Fibroblast of skin of right biceps (primary cell): ENCODE data around the gene ARL5A.
"Not testable (repeated sequence)": the region's sequence is repeated elsewhere in the genome, so short reads cannot be mapped to it uniquely, and the experiment has no call there.

Experiments
- DNase-seq: peaks from one replicate; pipeline ENCODE4 v3.0.0-alpha.2; 2013

The ARL5A gene

DNA sequence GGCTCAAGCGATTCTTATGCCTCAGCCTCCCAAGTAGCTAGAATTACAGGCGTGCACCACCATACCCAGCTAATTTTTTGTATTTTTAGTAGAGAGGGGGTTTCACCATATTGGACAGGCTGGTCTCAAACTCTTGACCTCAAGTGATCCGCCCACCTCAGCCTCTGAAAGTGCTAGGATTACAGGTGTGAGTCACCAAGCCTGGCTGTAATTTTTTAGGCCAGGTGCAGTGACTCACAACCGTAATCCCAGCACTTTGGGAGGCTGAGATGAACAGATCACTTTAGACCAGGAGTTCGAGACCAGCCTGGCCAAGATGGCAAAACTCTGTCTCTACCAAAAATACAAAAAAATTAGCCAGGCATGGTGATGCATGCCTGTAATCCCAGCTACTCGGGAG, 33.8 kb downstream of the ARL5A start:
- not testable (repeated sequence) for DNase-seq

DNA sequence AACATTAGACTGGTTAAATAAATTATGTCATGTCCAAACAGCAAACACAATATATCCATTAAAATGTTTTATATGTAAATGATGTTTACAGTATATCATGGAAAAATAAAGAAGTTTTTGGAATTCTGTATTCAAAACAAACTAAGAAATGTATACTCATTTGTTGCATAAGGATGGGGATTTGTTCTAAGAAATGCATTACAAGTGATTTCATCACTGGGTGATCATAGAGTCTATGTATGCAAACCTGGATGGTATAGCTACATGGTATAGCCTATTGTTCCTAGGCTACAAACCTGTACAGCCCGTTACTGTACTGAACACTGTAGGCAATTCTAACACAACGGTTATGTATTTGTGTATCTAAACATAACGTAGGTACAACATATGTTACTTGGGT, 35.1 kb downstream of the ARL5A start:
- no peak for DNase-seq

DNA sequence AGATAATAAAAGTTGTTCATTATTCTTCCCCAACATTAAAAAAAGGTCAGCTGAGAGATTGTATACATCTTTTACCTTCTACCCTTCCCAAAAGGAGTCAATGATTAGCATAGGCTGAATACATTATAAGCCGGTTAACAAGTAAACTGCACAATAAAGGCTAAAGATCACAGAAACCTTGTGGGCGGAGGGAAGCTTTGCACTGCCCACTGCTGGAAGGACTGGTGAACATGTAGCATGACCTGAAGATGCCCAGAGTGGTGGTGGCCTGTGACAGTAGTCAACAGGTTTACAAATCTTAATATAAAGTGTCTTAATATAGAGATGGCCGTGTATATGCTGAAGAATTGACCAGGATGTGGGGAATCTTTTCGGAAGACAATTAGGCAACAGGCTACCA, 35.6 kb downstream of the ARL5A start:
- DNase-seq, result no peak

DNA sequence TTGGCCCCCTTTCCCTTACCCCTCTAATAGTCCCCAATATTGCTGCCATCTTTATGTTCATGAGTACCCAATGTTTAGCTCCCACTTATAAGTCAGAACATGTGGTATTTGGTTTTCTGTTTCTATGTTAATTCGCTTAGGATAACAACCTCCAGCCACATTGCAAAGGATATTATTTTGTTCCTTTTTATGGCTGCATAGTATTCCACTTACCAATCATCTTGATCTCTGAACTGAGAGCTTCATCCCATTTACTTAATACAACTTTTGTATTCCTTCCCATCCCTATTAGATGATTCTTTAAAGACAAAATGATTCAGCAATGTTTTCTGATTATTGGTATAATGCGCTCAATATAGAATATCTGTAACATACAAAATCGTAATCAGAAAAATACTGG, 36.7 kb downstream of the ARL5A start:
- DNase-seq, result no peak

DNA sequence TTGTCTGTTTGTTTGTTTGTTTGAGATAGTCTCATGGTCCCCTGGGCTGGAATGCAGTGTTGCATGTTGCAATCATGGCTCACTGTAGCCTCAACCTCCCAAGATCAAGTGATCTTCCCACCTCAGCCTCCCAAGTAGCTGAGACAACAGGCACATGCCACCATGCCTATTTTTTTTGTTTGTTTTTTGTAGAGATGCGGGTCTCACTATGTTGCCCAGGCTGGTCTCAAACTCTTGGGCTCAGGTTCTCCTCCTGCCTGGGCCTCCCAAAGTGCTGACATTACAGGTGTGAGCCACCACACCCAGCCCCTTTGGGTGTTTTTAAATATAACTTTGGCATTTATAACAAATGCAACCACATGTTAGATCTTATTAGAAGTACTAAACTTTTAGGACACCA, 37.5 kb downstream of the ARL5A start:
- no peak for DNase-seq

DNA sequence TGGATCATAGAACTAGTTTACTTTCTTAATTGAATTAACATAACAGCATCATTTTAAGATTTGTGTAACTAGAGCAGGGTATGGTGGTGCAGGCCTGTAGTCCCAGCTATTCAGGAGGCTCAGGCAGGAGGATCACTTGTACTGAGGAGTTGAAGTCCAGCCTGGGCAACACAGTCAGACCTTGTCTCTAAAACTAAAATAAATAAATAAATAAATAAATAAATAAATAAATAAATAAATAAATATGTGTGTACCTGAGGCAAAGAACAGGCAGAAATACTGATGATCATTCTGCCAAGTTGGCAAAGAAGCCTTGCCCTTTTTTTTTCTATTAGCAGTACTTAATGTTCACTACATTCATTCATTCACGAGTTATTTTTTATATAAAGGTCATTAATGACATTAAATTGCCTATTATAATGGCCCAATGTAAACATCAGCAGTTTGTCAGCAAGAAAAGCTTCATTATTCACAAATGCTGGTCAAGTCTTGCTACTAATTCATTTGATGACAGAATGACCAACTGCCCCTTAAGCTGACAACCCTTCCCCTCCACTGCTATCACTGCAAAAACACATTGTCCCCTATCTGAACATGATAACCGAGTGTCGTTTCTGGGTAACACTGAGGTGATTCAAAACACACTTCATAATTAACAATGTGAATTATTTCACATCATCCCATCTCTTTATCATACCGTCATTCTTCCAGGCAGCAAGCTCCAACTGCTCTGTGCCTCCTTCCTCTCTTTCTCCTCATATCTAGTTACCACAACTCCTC, 39.0 kb downstream of the ARL5A start:
- no peak for DNase-seq

DNA sequence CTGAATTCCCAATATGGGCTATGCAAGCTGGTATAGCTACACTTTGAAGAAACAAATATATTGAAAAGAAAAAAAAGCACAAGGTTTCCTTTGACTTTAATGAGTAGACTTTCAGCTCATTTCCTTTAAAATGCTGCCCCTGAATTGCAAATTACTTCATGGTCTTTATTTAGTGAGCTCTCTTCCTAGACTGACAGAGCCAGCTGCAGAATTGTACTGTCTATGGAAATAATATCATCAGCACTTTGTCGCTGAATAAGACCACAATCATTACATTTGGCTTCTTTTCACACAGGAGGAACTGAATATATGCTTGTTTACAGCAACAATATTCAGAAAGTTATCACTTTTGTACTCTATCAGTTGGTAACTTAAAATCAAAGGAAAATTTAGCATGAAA, 41.7 kb downstream of the ARL5A start:
- no peak for DNase-seq

DNA sequence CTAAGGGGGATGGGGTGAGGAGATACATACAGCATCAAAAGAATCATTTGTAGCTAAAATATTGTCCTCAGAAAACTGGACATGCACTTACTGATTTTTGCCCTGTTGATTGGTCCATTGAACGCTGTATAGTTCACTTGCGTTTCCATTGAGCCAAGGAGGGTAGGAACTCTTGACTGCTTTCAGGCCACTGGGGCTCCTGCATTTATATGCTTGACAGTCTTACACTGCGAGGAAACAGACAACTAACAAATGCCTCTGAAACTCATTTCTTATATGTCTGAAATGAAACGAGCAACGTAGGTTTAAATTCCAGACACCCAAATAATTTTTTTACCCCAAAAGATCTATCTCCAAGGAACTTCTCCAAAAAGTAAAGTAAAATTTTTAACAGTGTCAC, 42.1 kb downstream of the ARL5A start:
- no peak for DNase-seq

DNA sequence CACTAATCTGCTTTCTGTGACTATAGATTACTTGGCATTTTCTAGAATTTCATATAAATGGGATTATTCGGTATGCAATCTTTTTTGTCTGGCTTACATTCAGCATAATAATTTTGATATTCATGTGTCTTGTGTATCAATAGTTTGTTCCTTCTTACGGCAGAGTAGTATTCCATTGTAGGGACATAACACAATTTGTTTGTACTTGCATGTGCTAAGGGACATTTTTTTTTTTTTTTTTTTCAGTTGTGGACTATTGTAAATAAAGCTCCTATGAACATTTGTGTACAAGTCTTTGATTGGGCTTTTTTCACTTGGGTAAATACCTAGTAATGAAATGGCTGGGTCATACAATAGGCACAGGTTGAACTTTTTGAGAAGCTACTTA, 45.1 kb downstream of the ARL5A start:
- no peak for DNase-seq

DNA sequence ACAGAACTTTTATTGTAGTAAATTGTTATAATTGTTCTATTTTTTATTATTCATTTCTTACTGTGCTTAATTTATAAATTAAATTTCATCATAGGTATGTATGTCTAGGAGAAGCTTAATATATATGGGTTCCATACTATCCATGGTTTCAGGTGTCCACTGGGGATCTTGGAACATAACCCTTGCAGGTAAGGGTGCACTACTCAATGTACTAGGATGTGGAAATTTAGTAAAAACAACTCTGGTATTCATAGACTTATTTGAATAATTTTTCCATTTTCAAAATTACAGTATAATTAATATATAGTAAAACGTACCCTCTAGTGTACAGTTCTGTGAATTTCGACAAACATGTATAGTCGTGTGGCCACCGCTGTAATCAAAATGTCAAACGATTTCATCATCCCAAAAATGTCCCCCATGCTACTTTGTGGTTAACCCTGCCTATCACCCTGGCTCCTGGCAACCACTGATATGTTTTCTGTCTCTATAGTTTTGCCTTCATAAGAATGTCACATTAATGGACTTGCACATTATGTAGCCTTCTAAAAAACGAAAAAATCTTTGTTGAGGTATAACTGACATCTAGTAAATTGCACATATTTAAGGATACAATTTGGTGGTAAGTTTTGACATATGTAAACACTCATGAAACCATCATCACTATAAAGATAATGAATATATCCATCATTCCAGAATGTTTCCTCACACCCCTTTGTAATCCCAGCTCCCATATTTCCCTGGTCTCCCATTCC, 45.7 kb downstream of the ARL5A start:
- DNase-seq, result peak; percentile 23

DNA sequence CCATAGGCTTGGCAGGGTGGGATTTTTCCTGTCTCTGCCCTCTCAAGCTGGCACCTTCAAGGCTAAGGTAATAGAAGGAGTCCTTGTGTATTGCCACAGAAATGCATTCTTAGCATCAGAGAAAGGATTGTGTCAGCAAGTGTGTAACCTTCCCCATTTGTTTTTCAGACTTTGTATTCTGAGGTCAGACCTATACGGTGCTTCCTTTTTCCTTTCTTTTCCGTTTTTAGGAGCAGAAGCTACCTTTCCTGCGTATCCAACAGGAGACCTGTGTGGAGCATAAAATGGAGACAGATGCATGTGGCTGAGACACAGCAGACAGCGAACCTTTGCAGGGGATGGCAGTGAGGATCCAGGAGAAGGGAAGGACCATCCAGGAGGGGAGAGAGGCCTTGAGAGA, 46.6 kb downstream of the ARL5A start:
- no peak for DNase-seq

DNA sequence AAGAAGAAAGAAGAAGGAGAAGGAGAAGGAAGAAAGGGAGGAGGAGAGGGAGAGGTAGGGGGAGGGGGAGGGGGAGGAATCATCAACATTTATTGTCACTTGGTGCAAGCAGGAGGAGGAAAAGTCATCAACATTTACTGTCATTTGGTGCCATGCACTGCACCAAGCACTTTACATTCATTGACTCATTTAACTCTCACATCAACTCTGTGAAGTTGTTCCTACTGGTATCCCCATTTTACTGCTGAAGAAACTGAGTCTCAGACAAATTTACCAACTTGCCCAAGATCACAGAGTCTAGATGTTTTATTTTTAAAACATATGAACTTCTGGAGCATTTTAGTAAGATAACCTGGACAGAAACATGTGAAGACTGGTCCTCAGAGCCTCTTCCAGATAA, 47.3 kb downstream of the ARL5A start:
- no peak for DNase-seq

DNA sequence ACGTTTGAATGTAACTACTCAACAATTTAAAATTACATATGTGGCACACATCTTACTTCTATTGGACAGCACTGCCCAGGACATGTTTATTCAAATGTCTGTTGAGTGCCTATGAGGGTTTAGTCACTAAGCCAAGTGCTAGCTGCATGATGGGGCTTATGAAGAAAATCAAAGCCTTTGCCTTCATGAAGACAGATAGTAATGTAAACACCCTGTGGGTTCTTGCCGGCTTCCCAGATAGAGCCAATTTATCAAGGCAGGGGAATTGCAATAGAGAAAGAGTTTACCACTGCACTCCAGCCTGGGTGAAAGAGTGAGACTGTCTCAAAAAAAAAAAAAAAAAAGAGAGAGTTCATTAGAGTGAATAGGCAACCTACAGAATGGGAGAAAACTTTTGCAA, 50.3 kb downstream of the ARL5A start:
- DNase-seq, result no peak

DNA sequence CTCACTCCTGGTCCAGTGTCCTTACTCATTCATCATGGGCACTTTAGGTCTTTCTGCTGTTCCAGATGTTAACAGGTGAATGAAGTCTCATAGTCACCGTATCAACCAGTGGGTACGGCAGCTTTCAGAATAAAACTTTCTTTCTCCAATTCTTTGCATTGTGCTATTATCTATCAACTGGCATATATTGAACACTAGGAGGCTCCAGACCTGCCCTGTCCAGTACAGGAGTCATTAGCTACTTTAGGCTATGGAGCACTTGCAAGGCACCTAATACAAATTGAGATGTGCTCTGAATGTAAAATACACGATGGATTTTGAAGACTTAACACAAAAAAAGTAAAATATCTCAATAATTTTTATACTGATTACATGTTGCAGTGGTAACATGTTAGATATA, 50.7 kb downstream of the ARL5A start:
- no peak for DNase-seq

DNA sequence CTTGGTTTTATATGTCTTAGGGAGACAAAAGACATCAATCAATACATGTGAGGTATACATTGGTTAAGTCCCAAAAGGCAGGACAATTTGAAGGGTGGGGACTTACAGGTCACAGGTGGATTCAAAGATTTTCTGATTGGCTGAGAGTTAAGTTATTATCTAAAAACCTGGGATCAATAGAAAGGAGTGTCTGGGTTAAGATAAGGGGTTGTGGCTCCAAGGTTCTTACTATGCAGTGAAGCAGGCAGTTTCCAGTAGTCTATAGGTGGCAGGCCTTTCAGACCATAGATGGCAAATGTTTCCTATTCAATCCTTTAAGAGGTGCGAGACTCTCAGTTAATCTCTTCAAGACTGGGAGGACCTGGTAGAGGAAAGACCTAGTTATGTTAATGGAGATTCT, 51.9 kb downstream of the ARL5A start:
- DNase-seq, result no peak

DNA sequence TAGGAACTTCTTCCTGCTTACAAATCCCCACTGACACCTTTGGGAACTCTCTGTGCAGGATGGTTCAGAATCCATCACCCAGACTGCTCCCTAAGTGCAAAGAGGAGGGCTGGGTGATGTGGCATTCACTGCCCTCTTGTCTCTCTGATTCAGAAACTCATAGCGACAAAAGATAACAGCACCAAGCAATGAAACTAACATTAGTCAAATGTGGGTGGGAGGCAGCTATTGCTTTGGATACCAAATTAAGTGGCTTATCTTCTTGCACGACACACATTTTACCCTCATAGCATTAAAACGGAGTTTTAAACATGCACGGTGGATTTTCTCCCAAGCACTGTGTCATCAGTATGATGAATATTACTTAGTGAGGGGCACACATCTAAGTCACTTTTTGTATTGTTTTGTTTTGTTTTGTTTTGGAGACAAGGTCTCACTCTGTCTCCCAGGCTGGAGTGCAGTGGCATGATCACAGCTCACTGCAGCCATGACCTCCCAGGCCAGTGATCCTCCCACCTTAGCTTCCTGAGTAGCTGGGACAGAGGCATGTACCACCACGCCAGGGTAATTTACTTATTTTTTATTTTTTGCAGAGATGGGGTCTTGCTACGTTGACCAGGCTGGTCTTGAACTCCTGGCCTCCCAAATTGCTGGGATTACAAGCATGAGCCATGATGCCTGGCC, 53.0 kb downstream of the ARL5A start:
- DNase-seq, result no peak

DNA sequence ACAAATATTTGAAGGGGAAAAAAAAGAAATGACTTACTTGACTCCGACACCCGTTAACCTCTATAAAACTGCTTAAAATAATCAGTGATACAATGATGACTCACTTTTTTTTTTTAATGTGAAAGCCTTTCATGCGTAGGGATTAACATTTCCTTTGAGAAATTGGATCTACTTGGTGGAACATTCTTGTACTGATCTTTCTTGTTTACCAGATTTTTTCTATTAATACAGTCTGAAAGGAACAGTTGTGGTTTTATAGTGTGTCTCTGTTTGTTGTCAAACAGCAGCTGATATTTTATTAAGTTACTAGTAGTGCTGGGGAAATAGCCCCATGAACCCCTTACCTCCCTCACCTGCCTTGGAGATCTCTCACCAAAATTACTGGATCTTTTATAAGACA, 53.7 kb downstream of the ARL5A start:
- peak; percentile 68 for DNase-seq

DNA sequence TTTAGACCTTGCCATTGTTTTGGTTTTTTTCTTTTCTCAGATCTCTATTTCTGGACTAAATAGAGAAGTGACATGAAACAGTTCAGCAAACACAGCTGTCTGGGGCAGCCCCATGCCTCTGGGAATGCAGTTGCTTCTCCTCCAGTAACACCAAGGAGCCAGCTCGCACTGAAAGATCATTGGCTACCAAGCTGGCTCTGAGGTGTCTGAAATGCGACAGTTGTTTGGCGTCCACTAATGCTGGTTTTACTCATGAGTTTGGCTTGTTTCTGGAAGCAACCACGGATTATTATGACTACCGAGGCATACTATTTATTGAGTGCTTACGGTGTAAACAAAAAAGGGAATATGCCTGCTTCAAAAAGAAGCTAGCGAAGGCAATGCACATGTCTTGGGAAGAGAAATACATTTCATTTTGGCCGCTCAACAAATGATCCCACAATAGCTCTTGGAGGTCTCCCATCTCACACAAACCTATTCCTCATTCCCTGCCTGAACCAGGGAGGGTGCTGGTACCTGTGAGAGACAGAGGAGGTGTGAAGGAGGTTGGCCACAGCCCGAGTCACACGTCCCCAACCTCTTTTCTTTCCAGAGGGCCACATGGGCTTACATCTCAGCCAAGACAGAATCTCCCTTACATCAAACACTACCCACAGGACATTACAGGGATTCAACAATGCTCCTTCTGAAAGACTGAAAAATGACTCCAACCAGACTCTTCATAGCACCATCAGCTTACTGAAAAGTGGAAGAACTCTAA, 56.4 kb downstream of the ARL5A start:
- DNase-seq, result peak; percentile 15

DNA sequence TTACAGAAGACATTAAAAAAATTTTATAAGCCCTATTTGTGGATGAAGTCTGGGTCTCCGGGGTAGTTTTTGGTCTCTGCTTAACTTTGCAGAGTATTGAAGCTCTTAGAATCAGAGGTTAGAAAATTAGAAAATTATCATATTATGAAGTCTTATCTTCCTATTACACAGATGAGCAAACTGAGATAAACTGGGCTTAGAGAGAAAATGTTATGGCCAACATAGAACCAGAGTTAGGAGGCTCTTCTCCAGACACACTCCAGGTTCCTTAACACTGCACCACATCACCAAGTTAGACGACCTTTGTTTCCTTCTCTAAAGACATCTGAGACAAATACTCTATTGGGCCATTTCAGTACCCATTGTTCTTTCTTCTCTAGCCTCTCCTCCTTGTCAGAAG, 57.2 kb downstream of the ARL5A start:
- no peak for DNase-seq

DNA sequence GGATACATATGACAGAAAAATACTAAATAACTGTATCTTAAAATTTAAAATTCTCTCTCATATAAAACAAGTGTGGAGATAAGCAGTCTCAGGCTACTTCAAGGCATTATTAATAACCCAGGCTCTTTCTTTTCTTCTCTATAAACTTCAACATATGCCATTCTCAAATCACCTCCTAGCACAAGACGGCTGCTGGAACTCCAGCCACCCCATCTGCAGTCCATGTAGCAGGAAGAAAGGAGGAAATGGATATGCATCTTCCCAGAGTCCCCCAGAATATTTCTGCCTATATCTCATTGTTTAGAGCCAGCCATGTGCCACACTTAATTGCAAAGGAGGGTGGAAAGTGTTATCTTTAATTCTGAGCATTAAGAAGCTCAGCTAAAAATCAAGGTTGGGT, 58.6 kb downstream of the ARL5A start:
- DNase-seq, result no peak

DNA sequence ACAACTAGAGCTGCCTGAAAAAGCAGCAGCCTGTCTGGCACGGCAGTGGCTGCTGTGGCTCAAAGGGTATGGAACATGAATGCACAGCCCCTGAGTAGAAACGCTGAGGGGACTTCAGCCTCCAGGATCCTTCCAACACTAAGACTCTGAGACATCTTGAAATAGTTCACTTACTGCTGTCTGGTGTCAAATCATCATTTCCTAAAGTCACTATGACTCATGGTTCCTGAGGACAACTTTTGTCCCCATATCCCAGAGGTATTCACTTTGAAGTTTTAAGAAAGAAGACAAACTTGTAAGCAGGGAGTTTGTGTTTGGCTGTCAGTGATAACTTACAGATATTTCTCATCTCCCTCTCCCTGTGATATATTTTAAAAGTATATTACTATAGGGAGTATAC, 60.7 kb downstream of the ARL5A start:
- peak; percentile 25 for DNase-seq

DNA sequence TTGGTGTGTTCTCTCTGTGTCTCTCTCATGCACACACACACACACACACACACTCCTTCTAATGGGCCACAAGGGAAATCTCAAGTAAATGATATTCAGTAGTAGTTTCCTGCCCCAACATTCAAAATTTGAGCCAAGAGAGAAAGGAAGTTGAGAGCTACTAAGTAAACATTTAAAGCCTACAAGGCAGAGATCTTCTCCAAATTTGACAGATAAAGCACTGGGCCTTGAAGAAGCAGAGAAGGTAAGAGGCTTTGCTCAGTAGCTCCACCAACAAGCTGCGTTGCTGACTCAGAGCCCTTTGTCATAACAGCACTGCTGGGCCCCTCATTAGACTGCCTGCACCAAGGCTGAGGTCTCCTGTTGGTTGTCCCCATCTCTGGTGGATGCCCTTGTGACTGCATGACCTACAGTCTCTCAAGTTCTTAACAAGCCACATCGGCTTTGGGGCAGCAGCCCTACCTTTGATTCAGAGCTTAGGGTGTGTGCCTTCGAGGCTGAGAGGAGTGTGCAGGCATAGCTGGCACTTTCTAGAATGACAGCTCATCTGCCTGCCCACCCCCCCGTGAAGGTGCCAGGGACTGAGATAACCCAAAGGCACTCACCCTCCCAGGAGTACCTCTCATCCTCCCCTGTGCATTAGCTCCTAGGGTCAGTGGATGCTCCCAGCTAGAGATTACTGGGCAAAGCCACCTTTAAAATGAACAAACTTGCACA, 61.6 kb downstream of the ARL5A start:
- peak; percentile 18 for DNase-seq
